Measurements from ENCODE around the gene RSBN1L.
A peak's percentile ranks its signal among the peaks of the same experiment; 100 is the strongest.
"Not testable (repeated sequence)": the region's sequence is repeated elsewhere in the genome, so short reads cannot be mapped to it uniquely, and the experiment has no call there.

The RSBN1L gene

GRCh38 chr7:77696057-77696642, at the start of gene RSBN1L:
Gene RSBN1L, plus strand, starts transcription at chr7:77696459. Its CDS starts 11 bp downstream, at chr7:77696470.
- DNase-seq: peak; percentile 92

GRCh38 chr7:77648742-77649338, 47.4 kb upstream of the RSBN1L start:
- DNase-seq: no peak

DNA sequence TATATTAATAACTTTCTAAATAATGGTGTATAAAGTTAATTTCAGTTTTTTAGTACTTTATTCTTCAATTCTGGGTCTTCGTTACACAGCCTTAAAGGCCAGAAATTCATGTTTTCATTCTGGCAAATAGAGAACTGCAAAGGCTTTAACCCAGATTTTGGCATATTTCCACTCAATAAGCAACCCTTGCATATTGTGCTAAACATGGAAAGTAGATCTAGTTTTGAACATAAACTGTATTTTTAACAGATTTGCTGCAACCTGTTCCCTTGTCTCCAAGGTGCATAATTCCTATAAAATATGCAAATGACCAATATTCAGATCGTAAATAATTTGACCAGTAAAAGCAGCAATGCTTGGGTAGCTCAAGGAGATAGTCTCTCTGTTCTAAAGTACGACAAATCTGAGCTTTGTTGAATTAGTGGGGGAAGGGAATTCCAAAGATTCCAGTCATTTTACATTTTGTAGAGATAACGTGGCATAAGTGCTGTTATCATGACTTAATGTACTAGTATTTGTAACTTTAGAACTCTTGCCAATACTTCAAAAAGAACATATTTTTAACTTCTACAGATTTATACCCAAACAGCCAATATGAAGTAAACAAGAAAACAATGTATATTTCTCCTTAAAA, 46.4 kb upstream of the RSBN1L start:
- no peak for DNase-seq

DNA sequence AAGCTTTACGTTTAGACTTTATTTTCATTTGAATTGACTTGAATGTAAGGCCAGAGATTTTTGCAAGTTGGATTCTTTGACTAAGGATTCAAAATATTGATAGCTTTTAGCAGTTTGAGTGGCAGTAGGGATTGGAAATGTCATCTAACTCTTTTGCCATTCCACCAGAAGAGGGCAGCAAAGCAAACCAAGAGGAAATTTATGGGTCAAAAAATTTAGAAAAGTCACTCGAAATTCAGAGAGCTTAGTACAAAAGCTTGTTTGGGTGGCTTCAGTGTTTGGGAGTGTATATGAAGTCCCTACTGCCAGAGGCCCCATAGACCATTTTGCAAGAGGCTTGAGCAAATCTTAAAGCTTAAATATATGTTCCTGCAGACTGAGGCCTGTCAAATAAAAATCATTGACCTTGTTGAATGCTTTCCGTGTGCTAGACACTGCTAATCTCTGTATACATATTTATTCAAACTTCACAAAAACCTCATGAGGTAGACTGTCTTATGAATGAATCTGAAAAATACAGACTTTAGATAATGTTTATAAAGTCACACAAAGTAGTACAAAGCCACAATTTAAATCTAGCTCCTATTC, 44.6 kb upstream of the RSBN1L start:
- peak; percentile 10 for DNase-seq

- DNase-seq: not testable (repeated sequence)
These were observed 43.4 kb upstream of the RSBN1L start for GRCh38 chr7:77652826-77653225.

DNA sequence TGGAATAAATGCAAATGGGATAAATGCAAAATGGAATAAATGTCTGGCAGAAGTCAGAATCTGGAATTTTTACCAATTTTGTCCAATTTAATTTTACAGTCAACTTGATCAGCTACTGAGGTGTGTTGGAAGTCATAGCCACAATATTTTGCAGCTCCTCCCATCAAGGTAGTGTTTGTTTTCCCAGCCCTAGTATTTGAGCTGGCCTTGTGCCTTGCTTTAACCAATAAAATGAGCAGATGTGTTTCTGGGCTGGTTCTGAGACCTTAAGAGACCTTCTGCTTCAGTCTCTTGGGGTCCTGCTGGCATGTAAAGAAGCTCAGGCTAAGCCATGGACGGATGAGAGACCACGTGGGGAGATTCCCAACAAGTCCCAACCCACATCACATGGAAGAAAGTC, 42.7 kb upstream of the RSBN1L start:
- DNase-seq: peak; percentile 7

GRCh38 chr7:77655356-77655755, 40.9 kb upstream of the RSBN1L start:
- DNase-seq: no peak

- no peak for DNase-seq
These were observed 40.3 kb upstream of the RSBN1L start for GRCh38 chr7:77655836-77656455.

DNA sequence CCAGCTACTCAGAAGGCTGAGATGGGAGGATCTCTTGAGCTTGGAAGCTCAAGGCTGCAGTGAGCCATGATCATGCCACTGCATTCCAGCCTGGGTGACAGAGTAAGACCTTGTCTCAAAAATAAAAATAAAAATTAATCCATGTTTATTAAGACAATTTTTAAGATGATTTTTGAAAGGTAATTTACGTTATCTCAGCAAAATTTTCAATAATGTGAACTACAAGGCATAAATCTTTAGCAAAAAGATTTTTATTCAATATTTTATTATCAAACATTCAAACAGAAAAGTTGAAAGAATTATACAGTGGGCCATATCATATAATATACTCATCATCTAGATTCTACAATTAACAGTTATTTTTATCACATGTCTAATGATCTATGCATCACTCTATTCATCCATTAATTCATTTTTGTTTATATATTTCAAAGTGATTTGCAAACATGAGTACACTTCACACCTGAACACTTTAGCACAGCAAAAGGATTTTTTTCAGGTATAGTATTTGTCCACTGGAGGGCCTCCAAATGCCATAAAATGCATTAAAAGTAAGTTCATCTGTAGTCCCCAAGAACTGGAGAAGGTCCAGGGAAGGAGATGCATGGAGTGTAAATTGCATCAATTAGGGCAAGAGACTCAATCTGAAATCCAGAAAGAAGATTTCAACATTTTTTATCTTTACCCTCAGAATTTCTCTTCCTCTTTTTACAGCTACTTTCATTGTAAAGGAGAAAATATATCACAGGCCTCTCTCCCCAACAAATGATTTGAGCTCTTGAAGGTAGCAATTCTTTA, 38.6 kb upstream of the RSBN1L start:
- DNase-seq: peak; percentile 31

GRCh38 chr7:77658928-77659327, 37.3 kb upstream of the RSBN1L start:
- DNase-seq: no peak

GRCh38 chr7:77661816-77662215, 34.4 kb upstream of the RSBN1L start:
- DNase-seq: no peak

- DNase-seq: no peak
These were observed 33.4 kb upstream of the RSBN1L start for GRCh38 chr7:77662869-77663268.

DNA sequence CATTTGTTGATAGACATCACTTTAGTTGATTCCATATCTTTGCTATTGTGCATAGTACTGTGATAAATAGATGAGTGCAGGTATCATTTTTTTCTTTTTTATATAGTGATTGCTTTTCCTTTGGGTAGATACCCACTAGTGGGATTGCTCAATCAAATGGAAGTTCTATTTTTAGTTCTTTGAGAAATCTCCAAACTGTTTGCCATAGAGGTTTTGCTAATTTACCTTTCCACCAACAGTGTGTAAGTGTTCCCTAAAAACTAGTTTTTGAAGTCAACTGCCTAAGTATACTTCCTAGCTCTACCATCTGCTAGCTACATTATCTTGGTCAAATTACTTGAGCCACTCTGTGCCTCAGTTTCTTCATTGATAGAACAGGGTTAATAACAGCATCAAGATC, 31.5 kb upstream of the RSBN1L start:
- DNase-seq: no peak

GRCh38 chr7:77665161-77665560, 31.1 kb upstream of the RSBN1L start:
- no peak for DNase-seq

DNA sequence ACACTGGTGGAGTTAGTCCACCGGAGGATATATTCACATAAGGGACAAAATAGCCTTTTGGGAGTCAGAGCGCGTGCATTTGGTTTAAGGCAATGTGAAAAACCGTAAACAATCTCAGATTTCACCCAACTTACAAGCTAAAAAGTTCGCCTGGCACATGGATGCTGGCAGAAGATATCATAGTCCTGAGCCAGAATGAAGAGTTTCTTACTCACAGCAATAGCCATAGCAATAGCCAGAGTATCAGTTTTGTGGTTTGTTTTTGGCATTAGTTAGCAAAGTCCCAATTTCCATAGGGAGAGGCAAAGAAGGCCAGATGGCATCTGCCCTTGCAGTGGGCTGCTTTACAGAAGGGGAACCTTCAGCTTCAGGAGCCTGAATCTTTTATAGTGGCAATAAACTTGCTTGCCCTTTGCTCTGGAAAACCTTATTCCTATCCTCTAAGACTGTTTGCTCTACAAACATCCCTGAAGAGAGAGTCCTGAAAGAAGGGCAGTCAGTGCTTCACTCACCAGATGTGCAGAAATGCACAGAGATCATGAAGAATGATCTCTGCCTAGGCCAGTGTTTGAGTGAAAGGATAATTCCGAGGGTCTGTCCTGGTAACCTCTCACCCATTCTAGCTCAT, 28.7 kb upstream of the RSBN1L start:
- no peak for DNase-seq

DNA sequence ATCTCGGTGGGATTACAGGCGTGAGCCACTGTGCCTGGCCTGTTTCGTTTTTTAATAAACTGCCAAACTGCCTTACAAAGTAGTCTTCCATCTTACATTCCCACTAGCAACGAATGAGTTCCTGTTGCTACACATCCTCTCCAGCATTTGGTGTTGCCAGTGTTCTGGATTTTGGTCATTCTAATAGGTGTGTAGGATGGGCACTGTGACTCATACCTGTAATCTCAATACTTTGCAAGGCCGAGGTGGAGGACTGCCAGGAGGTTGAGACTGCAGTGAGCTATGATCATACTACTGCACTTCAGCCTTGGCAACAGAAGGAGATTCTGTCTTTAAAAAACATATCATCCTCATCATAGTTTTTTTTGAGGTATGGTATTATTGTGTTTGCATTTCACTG, 21.4 kb upstream of the RSBN1L start:
- no peak for DNase-seq

GRCh38 chr7:77679608-77680007, 16.7 kb upstream of the RSBN1L start:
- peak; percentile 40 for DNase-seq

DNA sequence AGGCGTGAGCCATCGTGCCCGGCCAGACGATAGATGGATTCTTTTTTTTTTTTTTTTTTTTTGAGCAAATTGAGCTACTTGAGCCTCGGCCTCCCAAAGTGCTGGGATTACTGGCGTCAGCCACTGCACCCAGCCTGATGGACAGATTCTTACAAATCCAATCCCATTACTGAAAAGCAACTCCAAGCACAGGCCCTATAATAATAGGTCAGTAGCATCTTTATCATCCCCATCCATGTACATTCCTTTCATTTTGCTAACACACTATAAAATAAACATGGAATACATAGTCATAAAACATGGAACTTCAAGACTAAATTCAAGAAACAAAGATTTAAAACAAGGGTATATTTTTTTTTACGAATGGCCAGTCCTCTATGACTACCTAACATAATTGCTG, 16.0 kb upstream of the RSBN1L start:
- no peak for DNase-seq

DNA sequence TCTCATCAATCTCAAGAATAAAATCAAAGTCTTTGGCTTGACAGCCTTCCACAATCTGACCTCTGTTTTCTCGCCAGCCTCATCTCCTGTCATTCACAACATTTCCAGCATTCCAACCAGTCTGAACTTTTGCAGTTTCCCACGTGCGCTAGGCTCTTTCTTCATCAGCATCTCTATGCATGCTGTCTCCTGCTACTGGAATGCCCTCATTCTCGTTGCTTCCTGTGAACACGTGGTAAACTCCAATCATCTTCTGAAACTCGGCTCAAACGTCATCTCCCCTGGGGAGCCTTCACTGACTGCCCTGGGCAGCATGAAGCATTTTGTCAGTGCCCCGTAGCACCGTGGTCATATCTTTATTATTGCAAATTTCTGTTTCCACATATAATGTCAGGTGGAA, 12.2 kb upstream of the RSBN1L start:
- DNase-seq: no peak

- peak; percentile 94 for DNase-seq
These were observed 11.0 kb upstream of the RSBN1L start for GRCh38 chr7:77685233-77685632.

DNA sequence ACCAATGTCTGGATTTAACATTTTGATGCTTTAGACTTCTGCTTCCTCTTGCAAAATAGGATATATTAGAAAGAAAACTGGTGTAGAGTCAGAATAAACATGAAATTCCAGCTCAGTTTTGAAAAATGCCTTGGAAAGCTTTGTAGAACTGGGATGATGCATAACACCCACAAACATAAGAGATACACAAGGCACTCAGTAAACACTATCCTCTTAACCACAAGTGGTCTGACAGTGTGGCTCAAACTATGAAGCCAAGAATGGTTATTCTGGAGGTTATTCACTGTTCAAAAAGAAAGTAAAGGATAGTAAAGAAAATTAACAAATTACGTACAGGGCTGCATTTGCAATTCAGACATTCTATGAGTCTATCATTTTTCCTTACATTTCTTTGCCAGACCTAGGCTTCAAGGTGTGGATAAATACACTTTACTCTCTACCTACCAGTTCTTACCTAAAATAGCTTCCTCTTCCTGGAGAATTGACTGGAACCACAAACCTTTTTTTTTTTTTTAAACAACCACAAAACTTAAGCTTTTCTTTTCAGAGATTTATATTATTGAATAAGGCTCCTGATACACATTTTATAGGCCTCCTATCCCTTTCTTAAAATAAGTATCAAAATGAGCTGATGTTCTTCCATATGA, 9.0 kb upstream of the RSBN1L start:
- DNase-seq: peak; percentile 56

DNA sequence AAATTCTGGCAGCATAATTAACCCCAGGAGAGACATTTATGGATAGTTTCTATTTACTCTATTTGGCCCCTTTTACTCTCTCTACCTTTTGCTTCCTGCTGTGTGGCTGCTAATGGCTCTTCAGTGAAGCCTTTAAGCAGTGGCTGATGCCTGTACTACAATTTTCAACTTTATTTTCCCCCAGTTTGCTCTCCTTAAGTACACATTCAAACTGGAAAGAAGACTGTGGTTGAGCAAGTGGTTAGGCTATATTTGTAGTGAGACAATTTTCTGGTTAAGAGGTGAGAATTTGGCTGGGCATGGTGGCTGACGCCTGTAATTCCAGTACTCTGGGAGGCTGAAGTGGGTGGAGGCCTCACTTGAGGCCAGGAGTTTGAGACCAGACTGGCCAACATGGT, 8.5 kb upstream of the RSBN1L start:
- peak; percentile 73 for DNase-seq

Data from NCI-H2029 treated with DMSO at 0.1 percent for 48 hours (cell line).